HUDEP-2 (cell line): ENCODE data around the gene C19orf38.

Experiments used
- DNase-seq, 76 experiments: peaks; one replicate each; lab custom pipeline; 2025; ENCODE audit not compliant: unreplicated experiment in 76 of 76; lab: John Stamatoyannopoulos, UW

C19orf38 gene

DNA sequence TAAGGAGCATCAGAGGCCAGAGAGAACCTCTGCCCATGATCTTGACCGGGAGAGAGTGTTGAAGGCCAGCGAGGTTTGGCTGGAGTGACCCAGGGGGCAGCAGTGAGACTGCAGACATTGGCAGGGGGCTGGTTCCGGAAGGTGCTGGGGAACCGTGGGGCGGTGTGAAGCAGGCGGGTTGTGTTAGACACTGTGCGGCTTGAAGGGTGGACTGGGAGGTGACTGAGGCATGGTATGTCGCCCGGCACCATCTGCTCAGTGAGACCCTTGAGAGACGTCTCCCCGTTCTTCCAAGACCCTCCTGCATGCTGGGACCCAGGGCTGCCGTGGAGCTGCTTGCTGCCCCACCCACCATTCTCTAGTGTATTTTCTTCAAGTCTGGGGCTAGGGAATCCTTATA lies 47.7 kb downstream of the C19orf38 start:
- DNase-seq: no peak

- DNase-seq: peak in 33 of 76 experiments; percentile 16 to 52 (median 26)
These were observed 48.8 kb downstream of the C19orf38 start for GRCh38 chr19:10896851-10897526.

- peak in 6 of 76 experiments; percentile 40 to 69 (median 58) for DNase-seq
These were observed 50.4 kb downstream of the C19orf38 start for GRCh38 chr19:10898633-10899032.

GRCh38 chr19:10899151-10899653 lies 51.0 kb downstream of the C19orf38 start:
- DNase-seq: peak; percentile 79 to 100 (median 98)

DNA sequence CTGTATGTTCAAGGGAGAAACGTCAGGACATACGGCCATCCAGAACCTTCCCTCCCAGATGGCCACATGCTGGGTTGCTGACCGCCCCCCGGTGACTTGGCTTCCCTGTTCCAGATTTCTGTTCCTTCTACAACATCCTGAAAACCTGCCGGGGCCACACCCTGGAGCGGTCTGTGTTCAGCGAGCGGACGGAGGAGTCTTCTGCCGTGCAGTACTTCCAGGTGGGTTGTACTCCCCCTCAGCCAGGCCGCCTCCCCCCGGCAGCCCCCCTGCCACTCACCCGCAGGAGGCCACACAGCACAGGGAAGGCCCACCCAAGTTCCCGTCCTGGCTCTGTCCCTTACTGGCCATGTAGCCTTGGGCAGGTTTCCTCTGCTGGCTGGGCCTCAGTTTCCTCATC lies 59.7 kb downstream of the C19orf38 start:
- no peak for DNase-seq

DNA sequence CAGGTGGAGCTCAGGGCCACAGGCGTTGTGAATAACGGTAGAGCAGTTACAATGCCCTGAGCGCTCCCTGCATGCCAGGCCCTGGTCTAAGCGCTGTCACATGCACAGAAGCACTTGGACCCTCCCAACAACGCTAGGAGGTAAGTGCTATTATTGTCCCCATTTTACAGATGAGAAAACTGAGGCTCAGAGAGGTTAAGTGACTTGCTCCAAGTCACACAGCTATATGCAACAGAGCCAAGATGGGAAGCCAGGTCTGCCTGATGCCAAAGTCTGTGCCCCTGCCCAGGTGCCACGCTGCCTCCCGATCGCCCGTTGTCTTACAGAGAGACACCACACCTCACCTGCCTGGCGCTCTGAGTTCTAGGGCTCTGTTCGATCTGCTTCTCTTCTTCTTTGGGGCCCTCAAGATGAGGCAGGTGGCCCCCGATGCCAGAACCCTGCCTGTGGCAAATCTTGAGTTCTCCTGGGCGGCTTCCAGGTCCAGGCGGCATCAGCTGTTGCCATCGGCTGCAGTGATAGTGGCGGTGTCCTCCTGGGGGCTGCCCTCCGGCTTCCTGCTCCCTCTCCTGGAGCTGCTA lies 60.3 kb downstream of the C19orf38 start:
- no peak for DNase-seq

DNA sequence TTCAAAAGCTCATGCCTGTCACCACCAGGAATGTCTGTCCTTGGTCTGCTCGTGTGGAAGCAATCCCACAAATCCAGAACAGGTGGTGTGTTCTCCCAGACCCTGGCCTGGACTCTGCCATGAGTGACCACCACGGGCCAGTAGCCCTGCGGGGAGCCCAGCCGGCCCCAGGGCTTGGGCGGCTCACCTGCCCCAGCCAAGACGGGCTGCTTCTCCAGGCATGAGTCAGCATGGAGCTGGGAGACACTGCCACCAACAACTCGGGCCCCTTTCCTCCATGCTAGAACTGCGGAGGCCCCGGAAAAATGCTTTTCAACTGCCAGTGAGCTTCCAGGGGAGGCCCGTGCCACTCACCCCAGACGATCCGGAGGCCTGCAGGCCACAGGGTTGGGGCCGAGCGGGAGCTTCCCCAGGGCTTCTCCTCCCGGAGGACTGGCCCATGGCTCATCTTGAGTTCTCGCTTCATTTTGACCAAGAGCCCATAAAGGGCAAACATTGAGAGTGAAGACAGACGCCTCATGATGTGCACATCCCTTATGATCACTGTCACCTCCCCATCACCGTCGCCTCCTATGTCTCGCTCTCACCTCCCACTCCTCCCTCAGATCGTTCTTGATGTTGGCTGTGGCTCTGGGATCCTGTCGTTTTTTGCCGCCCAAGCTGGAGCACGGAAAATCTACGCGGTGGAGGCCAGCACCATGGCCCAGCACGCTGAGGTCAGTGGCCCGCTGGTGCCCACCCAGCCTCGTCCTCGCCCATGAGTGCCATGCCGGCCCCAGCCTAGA lies 63.6 kb downstream of the C19orf38 start:
- DNase-seq: no peak

DNA sequence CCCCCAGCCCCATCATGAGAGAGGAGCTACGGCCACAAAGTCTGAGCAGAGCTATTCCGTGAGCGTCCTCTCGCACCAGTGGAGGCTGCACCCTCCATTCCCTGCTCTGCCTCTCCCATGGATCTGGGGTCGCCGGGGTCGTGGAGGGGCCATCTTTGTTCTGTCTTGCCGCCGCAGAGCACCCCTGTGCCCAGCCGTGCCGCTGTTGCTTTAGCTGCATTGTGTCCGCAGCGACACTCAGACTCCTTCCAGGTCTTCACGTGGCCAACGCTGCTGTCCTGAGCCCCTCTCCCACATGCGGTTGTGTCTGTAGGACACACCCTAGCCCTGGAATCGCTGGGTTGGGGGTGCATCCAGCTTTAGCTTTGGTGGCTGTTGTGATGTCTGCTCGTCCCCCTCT lies 64.4 kb downstream of the C19orf38 start:
- no peak for DNase-seq

DNA sequence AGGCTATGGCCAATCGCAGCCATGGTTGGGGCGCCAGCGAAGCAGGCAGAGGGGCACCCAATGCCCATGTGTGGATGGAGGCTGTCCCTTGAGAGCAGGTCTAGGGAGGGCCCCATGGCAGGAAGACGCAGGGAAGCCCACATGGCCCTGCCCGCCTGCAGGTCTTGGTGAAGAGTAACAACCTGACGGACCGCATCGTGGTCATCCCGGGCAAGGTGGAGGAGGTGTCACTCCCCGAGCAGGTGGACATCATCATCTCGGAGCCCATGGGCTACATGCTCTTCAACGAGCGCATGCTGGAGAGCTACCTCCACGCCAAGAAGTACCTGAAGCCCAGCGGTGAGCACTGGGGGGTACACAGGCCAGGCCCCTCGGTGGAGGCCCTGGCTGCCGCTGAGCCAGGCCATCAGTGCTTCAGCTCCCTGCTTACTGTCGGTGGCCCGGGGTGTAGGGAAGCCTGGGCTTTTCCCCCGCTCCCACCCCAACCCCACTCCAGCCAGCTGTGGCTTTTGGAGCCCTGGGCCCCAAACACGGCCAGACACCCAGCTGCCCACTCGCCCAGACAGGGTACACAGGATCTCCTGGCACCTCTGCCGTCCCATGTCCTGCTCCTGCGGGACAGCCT lies 65.6 kb downstream of the C19orf38 start:
- no peak for DNase-seq

DNA sequence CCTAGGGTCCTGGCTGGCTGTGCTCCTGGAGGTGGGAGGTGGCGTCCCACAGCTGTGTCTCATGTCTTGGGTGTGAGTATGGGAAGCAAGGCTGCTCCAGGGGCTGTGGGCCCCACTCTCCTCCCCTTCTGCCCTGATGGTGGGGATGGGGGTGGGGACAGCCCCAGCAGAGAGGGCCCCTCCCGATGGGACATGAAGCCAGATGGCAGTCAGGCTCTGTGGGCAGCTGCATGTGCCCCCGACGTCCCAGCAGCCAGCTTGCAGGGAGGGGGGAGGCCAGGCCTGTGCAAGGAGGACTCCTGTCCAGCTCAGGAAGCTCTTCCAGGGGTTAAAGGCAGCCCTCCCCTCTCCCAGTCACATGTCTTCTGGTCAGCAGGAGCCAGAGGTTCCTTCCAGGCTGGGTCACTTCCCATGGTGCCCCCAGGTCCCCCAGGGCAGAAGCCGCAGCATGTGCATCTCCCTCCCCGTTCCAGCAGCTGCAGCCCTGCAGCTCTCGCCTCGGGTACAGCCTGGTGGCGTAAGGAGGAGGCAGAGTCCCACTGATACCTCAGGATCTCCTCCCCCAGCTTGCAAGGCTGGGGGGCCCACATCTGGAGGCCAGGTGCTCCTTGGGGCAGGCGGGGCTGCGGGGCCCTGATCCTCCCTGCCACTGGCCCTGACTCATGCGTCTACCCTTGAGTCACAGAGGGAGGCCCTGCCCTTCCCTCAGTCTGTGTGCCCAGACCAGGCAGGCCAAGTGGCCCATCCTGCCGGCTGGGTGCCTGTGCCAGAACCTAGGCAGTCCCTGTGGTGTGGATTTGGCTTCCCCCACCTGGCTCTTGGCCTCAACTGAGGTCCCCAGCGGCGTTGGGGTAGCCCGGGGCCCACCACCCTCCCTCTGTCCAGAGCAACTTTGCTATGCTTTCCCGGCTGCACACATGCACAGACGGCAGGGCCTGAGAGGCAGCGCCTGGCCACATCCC lies 67.2 kb downstream of the C19orf38 start:
- peak in 11 of 76 experiments; percentile 13 to 43 (median 26) for DNase-seq

GRCh38 chr19:10916602-10917001 lies 68.4 kb downstream of the C19orf38 start:
- DNase-seq: no peak

GRCh38 chr19:10918359-10918758 lies 70.1 kb downstream of the C19orf38 start:
- DNase-seq: no peak
